Esophagus squamous epithelium (tissue), 4 donors: ENCODE data around the gene ALG13.

Experiments
- CTCF ChIP-seq, 6 experiments: fragments of 450-650 bp in 4 of 6; fragments of 200-600 bp in 2 of 6; sonication (generic) in 2 of 6; IDR thresholded peaks; one replicate each; pipeline ENCODE4 v1.5.1; 2016 to 2019; ENCODE audit warnings: antibody characterized with exemption in 6 of 6, mild to moderate bottlenecking in 4 of 6, moderate library complexity in 4 of 6
- POLR2A ChIP-seq, 4 donors: fragments of 450-650 bp; IDR thresholded peaks; one replicate each; pipeline ENCODE4 v1.6.1; 2017; ENCODE audit warnings: antibody characterized with exemption in 4 of 4, mild to moderate bottlenecking in 4 of 4, moderate library complexity in 3 of 4

GRCh38 chrX:111784667-111785066, 103.7 kb downstream of the ALG13 start:
- TF ChIP-seq CTCF (IDR thresholded peaks at IDR 0.05) (no peak), POLR2A (IDR thresholded peaks at IDR 0.05) (no peak)
